ENCODE data around the gene PFN3.

Gene PFN3

GRCh38 chr5:177399997-177400868 is at the start of gene PFN3:
Gene PFN3, minus strand, starts transcription at chr5:177400661. Its CDS starts 85 bp downstream, at chr5:177400576.
- no peak for TF ChIP-seq CTCF (IDR thresholded peaks at IDR 0.05)
- H3K27ac ChIP-seq, result no peak within 1 kb of the TSS
- H3K4me3 ChIP-seq, result peak within 1 kb of the TSS; percentile 3
- DNase-seq (ENCODE audit: low spot score), result no peak

GRCh38 chr5:177449140-177450061 is 48.9 kb upstream of the PFN3 start:
- TF ChIP-seq CTCF (IDR thresholded peaks at IDR 0.05), result no peak
- no peak overlapping the region for H3K27ac ChIP-seq
- no peak for DNase-seq (ENCODE audit: low spot score)
- H3K4me3 ChIP-seq, result no peak overlapping the region

GRCh38 chr5:177448244-177448950 is 47.9 kb upstream of the PFN3 start:
- no peak for TF ChIP-seq CTCF (IDR thresholded peaks at IDR 0.05)
- no peak for DNase-seq (ENCODE audit: low spot score)
- H3K27ac ChIP-seq, result no peak overlapping the region
- H3K4me3 ChIP-seq, result no peak overlapping the region

- peak overlapping the region; percentile 88 for H3K4me3 ChIP-seq
Measured at GRCh38 chr5:177447611-177448243, 47.3 kb upstream of the PFN3 start.

GRCh38 chr5:177447066-177447610 is 46.7 kb upstream of the PFN3 start:
- no peak for DNase-seq (ENCODE audit: low spot score)
- no peak overlapping the region for H3K27ac ChIP-seq
- TF ChIP-seq CTCF (IDR thresholded peaks at IDR 0.05), result no peak
- peak overlapping the region; percentile 88 for H3K4me3 ChIP-seq

More at GRCh38 chr5:177447611-177448243, 47.3 kb upstream of the PFN3 start:
- DNase-seq (ENCODE audit: low spot score), result no peak
- H3K27ac ChIP-seq, result no peak overlapping the region
- TF ChIP-seq CTCF (IDR thresholded peaks at IDR 0.05), result no peak

All from coronary artery (tissue), 2 donors.